HT-29 (cell line): ENCODE measurements around the gene ELL. TPM values are rescaled to one million over a fixed set of nuclear protein-coding genes. Genes with fewer than 3 reads are reported as not detected.

Experiments used
- DNase-seq: peaks from one replicate; pipeline ENCODE4 v3.0.0-alpha.2; 2015; ENCODE audit warnings: low spot score
- total RNA-seq: library from RNA; depleted of rRNA; stranded (reverse); fragments of >200 nt; shearing (Covaris generic); gene quantifications from 2 replicates; pipeline ENCODE4 v1.2.3, GENCODE V29; 2014

The ELL gene
- total RNA-seq, 1 experiment from 2014 or later, result 20.7 TPM

DNA sequence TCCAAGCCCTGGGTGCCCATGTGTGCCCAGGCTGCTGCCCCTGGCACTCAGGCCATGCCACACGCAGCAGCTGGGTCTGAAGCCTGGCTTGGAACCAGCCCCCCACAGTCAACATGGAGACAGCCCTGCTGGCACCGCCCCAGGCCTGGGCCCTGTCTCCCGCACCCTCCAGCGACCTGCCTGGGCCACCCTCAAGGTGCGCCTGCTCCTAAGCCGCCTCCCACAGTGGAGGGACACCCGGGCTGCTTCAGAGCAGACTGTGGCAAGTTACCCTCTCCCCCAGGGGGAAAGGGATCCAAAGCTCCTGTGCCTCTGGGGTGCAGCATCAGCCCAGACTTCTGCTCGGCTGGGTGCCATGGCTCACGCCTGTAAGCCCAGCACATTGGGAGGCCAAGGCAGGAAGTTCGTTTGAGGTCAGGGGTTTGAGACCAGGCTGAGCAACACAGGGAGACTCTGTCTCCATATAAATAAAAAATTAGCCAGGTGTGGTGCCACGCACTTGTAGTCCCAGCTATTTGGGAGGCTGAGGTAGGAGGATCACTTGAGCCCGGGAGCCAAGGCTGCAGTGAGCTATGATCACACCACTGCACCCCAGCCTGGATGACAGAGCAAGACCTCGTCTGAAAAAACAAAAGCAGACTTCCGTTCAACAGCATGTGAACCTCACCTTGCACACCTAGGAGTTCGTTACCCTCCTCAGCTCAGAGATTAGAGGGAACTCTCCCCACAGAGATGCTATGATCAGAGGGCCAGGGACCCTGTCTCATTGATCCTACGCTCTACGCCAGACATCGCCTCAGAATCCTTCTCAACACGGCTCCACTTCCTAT is 15.6 kb downstream of the ELL start:
- DNase-seq, result no peak

DNA sequence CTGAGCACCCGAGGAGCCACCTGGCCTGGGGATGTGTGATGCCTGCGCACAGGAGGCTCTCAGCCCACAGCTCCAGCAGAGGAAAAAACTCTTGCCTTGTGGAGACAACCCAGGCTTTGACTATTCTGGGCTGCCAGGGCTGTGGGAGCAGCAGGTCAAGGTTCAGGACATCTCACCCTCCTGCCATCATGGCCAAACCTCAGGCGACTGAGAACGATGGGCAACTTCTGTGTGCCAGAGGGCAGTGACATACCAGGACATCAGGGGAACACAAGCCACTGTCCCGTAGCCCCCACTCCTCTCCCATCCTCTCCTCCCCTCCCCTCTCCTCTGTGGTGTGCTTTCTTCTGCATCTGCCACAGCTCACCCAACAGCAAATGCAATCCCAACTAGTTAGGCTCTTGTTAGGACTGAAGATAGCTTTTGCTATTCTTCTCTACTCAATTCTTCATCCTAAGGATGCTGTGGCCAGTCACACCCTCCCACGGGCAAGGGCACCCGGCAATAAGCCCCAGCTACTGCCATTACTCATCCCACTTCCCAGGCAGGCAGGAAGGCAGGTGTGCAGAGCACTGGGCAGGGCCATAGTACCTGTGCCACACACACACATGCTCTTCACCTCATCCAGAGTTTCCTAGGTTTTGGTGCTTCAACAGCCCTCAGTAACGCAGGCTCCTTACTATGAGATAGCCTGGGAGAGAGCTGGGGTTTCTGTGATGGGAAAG is 16.8 kb downstream of the ELL start:
- DNase-seq, result no peak

DNA sequence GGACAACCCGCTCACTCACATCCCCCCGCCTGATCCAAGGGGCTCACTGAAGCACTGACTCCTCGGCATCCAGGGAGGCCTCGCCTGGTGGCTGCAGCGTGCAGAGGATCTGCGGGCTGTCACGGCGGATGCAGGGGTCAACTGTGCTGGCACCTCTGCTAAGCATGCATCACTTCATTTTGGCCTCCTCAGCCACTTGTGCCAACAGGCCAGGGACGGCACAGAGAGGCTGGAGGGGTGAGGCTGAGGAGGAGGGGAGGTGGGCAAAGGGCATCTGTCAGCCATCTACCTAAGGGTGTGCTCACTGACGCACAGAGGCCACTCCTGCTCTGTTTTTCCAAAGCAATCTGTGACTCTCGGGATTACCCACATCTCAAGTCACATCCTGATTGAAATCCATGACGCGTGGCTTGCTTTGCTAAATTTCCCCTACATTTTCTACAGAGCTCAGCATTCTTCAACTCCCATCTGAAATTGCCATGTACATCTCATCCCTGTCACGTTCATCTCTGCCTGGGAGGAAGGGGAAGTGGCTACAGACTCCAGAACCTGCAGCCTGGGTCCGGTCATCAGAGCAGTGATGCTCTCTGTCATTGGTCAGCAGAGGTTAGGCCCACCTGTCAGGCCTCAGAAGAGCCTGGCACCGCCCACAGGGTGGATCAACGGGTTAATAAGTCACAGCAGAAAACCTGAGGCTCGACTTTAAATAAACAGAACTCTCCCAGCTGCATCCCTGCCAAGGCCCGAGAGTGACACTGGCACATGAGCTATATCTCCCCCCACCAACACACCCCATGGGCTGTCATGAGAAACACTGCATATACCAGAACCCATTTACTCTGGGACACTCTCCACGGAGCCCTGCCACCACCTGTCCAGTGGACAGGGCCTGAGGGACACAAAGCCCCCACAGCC is 17.6 kb downstream of the ELL start:
- peak; percentile 88 for DNase-seq

DNA sequence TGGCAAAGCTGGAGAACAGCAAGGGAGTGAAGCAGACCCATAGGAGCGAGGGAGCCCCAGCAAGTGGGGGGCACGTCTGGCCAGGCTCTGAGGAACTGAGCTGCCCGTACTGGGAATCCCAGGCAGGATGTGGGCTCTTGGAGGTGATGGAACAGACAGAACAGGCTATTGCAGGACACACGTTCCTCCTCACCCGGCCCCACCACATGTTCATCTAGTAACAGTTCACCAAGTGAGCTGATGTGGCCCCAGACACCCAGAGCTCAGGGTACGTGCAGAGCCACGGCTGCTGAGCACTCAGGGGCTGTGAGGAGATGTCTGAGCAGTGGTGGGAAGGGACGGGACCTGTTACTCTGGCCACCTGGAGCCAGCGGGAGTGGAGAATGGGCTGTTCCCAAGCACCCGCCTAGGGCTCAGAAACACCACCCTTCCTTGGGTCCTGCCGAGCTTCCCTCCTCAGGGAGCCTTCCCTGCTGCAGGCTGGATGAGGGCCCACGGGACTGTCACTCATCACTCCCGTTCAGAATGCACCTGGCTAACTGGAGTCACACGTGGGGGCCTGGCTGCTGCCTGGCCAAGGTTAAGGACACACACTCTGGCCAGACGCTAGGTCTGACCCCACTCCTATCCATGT is 18.4 kb downstream of the ELL start:
- no peak for DNase-seq

DNA sequence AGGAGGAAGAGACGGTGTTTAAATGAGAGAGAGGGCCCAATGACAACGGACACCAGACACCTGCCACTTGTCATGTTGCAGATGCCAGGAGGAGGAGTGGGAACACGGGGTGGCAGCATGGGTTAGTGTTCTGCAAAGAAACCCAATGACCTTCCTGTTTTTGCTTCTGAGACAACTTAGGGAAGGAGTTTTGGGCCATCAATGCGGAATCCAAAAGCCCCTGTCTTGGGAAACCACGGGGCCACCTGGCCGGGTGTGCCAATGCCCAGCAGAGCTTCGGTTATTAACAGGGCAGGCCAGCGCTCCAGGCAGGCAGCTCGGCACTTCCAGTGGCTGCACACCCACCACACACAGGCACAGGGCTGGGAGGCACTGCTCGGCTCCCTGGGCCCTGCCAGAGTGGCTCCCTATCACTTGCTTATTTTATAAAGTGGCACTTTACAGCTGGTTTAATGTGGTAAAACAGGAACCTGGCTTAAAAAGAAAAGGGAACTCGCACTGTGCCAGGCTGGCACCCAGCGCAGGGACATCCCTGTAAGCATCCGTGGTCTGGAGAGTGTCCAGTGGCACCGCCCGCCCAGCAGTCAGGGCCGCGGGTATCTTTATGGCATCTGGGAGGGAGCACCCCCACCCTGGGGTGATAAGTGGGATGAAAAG is 19.1 kb downstream of the ELL start:
- DNase-seq, result no peak

DNA sequence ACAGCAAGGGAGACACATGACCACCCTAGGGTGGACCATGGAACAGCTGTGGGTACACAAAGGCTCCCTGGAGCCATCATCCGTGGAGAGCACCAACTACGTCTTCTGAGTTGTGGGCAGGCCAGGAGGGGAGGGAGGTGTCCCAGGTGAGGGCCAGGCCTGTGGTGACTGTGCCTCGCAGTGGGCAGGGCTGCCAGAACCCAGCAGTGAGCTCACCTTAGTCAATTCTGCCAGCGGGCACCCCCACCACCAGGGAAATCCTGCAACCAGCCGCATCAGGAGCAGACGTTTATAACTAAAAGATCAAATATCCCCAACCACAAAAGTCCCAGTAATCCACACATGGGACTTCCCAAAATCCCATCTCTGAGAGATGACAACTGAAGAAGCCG is 19.6 kb downstream of the ELL start:
- DNase-seq, result no peak

DNA sequence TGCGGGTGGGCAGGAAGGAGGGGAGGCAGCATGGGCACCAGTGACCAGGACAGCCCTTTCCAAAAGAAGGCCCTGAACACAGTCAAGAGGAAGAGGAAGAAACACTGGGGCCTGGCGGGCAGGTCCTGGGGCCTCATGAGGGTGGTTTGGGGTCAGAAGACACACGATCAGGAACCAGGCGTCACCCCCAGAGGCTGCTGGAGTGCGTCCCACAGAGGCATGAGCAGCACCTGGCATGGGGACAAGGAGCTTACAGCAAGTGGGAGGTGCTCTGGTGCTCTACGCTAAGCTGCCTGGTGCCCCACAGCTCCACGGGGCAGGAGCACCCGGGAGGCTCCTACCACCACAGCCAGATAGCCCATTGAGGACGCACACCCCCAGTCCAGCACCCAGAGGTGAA is 20.0 kb downstream of the ELL start:
- no peak for DNase-seq

DNA sequence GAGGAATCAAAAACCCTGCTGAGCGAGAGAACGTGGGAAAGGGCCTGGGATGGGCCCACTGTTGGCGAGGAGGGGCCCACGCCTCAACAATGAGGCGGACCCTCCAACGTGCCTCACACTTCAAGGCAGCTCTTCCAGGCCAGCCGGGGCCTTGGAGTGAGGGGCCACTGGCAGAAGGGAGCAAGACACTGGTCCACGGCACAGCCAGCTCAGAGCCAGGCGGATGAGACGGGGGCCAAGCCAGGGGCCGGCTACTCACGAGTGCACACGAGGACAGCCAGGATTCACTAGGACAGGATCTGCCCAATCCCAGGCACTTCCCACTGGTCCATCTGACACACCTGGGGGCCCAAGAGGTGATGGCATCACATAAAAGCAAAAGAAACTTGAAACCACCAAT is 20.5 kb downstream of the ELL start:
- no peak for DNase-seq

DNA sequence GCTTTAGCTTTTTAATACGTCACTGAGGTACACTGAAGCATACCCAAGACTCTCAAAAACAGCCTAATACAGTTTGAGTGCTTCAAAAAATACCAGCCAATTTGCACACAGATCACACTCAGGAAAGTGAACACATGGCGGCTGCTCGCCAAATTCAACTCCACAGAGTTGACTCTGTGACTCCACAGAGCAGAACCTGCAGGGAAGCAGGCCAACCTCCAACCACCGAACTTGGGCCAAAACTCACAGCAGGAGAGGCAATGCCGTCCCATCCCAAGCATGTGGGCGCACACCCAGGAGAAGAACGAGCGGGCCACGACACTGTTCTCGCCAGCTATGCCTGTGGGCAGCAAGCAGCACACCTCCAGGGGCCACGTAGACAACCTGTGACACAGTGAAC is 21.1 kb downstream of the ELL start:
- no peak for DNase-seq

DNA sequence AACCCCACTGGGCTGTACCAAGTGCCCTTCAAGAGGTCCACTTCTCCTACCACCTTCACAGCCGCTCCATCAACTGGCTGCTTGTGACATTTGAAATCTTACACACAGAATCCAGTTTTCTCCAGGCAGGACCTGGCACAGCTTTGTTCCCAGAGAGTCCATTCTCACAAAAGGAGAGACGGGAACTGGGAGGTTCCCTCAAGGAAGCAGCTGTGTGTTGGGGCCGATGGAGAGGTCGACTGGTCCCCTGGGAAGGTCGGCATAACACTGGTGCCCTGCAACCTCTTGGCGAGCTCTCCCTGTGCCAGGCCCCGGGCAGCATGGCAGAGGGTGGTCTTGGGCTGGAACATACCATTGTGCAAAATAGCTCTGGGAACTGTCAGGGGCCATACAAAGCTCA is 21.5 kb downstream of the ELL start:
- no peak for DNase-seq

DNA sequence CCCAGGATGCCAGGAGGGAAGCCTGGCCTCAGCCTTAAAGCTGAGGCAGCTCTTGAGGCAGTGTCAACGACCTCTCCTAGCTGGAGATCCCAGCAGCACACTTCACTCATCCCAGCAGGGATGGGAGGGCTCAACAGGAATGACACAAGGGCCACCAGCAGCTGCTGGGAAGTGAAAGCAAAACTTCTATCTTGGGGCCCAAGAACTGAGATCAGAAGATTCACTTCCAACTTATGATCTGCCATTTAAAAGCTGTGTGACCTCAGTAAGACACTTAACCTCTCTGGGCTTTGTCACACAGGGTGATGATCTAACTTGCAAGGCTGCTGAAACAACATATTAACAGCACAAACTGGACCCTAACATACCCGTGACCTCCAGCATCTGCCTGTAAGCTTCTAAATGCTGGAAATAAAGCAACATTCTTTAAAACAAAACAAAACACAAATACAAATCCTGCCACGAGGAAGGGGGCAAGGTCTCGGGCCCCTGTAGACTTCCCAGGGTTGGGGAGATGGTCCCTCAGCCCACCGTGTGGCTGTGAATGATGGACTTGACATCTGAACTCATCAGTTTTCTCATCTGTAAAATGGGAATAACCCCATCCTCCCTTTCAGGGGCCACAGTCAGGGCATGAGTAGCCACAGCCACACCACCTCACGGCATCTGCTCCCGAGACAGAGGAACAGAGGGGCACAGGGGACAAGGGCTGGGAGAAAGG is 22.7 kb downstream of the ELL start:
- DNase-seq, result no peak

DNA sequence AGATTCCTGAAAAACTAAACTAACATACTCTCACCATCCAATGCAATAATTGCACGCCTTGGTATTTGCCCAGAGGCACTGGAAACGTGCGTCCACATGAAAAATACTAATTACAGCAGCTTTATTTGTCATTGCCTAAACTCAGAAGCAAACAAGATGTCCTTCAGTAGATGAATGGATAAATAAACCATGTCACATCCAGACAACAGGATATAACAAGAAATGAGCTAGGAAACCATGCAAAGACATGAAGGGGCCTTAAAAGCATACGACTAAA is 25.0 kb downstream of the ELL start:
- DNase-seq, result no peak

DNA sequence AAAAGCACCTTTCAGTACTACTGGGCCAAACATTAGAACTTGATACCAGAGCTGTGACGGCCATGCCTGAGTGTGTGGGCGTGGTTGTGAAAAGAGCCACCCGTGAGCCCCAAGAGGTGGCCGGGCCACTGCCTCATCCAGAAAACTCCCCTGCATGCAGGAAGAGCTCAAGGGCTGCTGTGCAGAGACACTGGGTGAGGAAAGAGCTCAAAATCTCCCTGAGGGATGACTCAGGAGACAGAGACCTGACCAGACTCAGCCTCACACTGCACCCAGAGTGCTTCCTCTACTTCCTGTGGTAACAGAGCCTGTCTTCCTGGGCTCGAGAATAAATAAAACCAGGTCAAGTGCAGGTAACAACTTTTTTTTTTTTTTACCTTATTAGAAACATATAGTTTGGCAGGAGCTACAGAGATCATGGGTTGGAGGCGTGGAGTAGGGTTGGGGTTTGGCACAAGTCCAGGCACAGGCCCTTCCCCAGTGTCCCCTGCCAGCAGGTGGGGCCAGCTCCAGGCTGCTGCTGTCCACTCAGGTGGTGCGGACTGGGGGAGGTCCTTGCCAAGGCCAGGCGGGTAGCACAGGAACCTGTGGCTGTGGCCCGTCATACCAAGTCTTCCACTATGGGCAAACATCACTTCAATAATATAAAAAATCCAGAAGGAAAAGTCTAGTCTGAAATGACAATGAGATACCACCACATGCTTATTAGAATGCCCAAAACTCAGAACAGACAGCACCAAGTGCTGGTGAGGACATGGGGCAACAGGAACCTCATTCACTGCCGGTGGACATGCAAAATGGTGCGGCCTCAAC is 25.5 kb downstream of the ELL start:
- peak; percentile 39 for DNase-seq

DNA sequence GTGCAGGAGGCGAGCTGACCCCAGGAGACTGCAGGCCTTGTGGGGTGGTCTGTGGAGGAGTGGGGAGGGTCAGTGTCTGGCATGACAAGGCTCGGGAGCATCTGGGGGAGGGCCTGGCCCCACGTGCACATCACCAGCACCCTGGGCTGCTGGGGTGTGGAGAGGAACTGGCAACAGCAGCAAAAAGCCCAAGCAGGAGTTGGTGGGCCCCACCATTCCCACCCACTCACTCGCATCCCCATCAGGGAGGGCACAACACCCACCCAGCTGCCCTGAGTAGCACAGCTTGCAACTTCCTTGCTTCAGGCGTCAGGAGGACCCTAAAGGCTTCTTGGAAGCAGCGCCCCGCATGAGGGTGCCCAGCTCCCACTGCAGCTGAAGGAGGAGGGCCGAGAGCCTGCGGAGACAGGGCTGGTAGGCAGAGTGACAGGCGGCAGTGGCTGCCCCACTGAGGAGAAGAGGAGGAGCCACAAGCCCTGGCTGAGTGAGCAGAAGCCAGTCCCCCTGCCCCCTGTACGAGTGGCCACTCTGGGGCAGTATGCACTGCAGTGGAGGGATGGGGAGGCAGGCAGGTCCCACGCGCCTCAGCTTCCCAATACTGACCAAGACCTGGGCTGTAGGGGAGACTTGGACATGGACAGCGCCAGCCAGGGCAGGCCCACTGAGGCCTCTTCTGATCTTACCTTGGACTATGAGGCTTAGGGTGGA is 26.5 kb downstream of the ELL start:
- no peak for DNase-seq

DNA sequence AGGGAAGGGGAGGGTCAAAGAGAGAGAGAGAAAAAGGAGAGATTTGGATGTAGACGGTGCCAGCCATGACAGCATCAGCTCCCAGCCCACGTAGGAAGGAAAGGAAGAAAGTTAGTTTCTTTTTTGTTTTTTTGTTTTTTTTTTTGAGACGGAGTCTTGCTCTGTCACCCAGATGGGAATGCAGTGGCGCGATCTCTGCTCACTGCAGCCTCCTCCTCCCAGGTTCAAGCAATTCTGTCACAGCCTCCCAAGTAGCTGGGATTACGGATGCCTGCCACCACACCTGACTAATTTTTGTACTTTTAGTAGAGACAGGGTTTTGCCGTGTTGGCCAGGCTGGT is 27.6 kb downstream of the ELL start:
- no peak for DNase-seq

DNA sequence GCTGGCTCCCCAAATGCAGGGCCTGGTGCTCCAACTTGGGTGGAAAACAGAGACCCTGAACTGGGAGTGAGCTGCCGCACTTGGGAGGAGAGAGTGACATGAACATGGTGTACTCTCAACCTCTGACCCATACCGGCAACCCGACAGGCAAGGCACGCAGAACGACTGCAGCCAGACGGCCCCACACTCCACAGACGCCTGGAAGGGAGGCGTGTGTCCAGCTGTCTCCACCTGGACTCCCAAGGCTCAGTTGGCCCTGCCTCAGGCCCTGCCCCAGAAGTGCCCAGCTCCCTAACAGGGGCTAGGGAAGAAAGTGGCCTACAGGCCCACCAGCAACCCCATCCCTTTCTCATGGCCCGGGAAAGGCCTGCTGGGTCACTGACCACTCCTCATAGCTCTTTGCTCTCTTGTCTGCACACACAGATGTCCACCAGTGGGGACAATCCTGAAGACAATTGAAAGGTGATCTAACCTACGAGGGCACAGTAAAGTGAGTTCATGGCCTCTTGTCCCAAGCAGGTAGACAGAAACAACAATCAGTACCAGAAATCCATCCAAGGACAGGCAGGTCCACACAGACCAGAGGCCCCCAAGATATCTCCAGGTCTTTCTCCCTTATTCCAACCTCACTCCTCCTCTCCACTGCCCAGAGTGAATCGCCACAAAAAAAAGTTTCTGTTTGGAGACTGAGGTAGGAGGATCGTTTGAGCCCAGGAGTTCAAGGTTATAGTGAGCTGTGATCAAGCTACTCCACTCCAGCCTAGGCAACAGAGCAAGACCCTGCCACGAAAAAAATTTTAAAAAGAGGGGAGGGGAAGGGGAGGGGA is 28.2 kb downstream of the ELL start:
- no peak for DNase-seq

DNA sequence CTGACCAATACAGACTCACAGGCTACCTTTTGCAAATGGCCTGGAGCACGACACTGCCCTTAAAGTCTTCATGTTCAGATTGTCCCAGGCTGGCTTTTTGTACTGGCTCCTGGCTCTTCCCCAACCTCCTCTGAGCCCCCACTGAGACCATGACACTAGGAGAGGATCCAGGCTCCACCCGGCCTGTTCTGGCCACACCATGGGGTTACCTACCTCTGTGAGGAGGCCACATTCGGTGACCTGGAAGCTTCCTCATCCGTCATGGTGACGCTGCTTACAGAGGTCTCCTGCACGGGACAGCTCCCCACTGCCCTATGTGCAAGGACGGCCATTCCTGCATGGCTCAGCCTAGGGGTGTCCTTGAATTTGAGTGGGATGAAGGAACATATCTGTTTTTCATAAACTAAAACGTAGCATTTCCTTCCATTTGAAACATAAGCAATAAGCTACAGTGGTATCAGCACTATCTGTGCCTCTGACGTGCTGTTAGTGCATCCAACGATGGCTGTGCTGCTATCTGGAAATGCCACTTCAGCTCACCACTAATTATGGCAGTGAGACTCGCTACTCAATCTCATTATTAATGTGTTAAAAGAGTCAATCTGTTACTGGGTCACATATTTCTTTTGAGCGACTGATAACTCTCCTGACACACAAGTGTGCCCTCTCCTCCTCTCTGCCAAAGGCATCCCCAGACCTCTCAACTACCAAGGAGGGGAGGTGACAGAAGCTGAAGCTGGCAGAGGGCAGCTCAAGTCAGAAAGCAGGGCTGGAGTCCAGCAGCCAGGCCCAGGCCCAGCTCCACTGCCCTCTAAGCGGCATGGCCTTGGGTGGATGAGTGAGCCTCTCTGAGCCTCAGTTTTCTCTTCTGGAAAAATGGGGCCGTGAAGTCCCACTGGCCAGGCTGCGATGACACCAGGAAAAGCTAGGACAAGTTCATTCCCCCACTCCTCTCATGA is 29.6 kb downstream of the ELL start:
- no peak for DNase-seq
